Ectodermal cell (in vitro differentiated cells): ENCODE measurements around the gene GDF3. TPM values are rescaled to one million over a fixed set of nuclear protein-coding genes. Genes with fewer than 3 reads are reported as not detected.
"Not testable (repeated sequence)": the region's sequence is repeated elsewhere in the genome, so short reads cannot be mapped to it uniquely, and the experiment has no call there.

Experiments
- H3K27ac ChIP-seq: 2 replicates; pipeline ENCODE4 v1.7.0; 2013; ENCODE audit warnings: mild to moderate bottlenecking, low read depth, low read length; ENCODE audit not compliant: insufficient read depth, poor library complexity, severe bottlenecking
- H3K27me3 ChIP-seq: 2 replicates; pipeline ENCODE4 v1.7.0; 2013; ENCODE audit warnings: mild to moderate bottlenecking, low read length; ENCODE audit not compliant: insufficient read depth, control insufficient read depth, poor library complexity, severe bottlenecking
- H3K36me3 ChIP-seq: one replicate; pipeline ENCODE4 v1.7.0; 2013; ENCODE audit warnings: low read length; ENCODE audit not compliant: control insufficient read depth, insufficient read depth
- H3K4me1 ChIP-seq: one replicate; pipeline ENCODE4 v1.7.0; 2013; ENCODE audit warnings: low read length; ENCODE audit not compliant: control insufficient read depth, insufficient read depth
- H3K4me3 ChIP-seq: 2 replicates; pipeline ENCODE4 v1.7.0; 2013; ENCODE audit warnings: low read depth, low read length, control low read depth; ENCODE audit not compliant: insufficient read depth
- H3K9me3 ChIP-seq: 2 replicates; pipeline ENCODE4 v1.7.0; 2013; ENCODE audit warnings: mild to moderate bottlenecking, low read length, moderate library complexity; ENCODE audit not compliant: control insufficient read depth
- WGBS, 2 experiments: methylation state at CpG; one replicate each; pipeline ENCODE4 v1.1.7; 2013; ENCODE audit warnings: missing lambda C conversion rate in 2 of 2; 5-methylcytosine and 5-hydroxymethylcytosine counted together
- polyA plus RNA-seq, 4 experiments: library from polyadenylated mRNA; stranded (reverse); fragments of 50-300 nt; gene quantifications; one replicate each; pipeline ENCODE4 v1.2.3, GENCODE V29; 2013

The GDF3 gene
- not detected for polyA plus RNA-seq (2013, experiment 1 of 4)
- polyA plus RNA-seq (2013, experiment 2 of 4), result not detected
- not detected for polyA plus RNA-seq (2013, experiment 3 of 4)
- not detected for polyA plus RNA-seq (2013, experiment 4 of 4)

GRCh38 chr12:7695566-7696197 lies at the start of gene GDF3:
Gene GDF3 (minus strand): TSS chr12:7695775. CDS start chr12:7695728, 47 bp downstream.
- Histone ChIP-seq H3K27ac (no peak within 1 kb of the TSS), H3K36me3 (no peaks in the 10 kb centered on the region), H3K4me1 (no peaks in the 10 kb centered on the region), H3K9me3 (no peaks in the 10 kb centered on the region), H3K4me3 (no peak within 1 kb of the TSS), H3K27me3 (no peaks in the 10 kb centered on the region)
- WGBS, 2 experiments, result 86 to 90% methylated on average over 6 to 7 of the region's 7 CpGs

DNA sequence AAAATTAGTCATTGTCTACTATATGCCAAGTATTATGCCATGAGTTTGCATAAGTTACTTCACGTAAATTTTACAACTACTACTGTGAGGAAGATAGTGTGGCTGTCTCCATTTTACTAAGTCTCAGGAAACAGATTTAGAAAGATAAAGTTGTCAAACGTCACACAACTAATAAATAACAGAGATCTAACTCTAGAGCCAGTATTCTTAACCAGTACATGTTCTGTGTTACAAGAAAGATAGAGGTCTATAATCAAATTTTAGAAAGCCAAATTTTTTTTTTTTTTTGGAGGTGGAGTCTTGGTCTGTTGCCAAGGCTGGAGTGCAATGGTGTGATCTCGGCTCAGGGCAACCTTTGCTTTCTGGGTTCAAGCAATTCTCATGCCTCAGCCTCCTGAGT lies 37.4 kb upstream of the GDF3 start:
- Histone ChIP-seq H3K27me3 (no peaks in the 10 kb centered on the region), H3K9me3 (no peaks in the 10 kb centered on the region), H3K4me3 (no peak overlapping the region), H3K27ac (no peak overlapping the region), H3K36me3 (no peaks in the 10 kb centered on the region), H3K4me1 (no peaks in the 10 kb centered on the region)
- WGBS, 2 experiments, result 68 to 100% methylated on average over 1 to 3 of the region's 3 CpGs

- no peak overlapping the region for H3K27ac ChIP-seq
- H3K27me3 ChIP-seq, result no peaks in the 10 kb centered on the region
- no peaks in the 10 kb centered on the region for H3K9me3 ChIP-seq
- H3K4me3 ChIP-seq, result no peak overlapping the region
- 60 to 71% methylated on average over 5 of the region's 5 CpGs for WGBS, 2 experiments
- no peaks in the 10 kb centered on the region for H3K36me3 ChIP-seq
- no peaks in the 10 kb centered on the region for H3K4me1 ChIP-seq
These were observed 35.9 kb upstream of the GDF3 start for GRCh38 chr12:7731486-7731885.

DNA sequence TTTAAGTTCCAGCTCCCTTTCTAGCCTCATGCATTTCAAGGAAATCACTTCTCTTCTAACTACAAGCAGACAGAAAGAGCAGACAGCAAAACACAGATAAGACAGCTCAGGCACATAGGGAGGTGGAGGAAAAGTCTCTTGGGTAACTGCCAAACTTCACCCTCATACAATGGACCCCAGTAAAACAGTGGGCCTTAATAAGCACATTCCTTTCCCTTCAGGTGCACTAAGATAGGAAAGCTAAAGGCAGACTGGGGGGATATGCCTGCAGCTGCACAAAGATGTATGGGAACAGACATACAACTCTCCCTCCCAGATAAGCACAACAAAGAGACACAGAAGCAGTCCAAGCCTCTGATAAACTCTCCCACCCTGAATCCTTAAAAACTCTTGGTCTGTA lies 35.4 kb upstream of the GDF3 start:
- not testable (repeated sequence) for H3K27me3 ChIP-seq, H3K36me3 ChIP-seq, H3K4me1 ChIP-seq, H3K9me3 ChIP-seq, H3K27ac ChIP-seq, H3K4me3 ChIP-seq

GRCh38 chr12:7729746-7730145 lies 34.2 kb upstream of the GDF3 start:
- 91% methylated on average over 4 of the region's 4 CpGs for WGBS, 2 experiments
- Histone ChIP-seq H3K27me3 (no peaks in the 10 kb centered on the region), H3K36me3 (no peaks in the 10 kb centered on the region), H3K9me3 (no peaks in the 10 kb centered on the region), H3K4me1 (no peaks in the 10 kb centered on the region), H3K4me3 (no peak overlapping the region), H3K27ac (no peak overlapping the region)

DNA sequence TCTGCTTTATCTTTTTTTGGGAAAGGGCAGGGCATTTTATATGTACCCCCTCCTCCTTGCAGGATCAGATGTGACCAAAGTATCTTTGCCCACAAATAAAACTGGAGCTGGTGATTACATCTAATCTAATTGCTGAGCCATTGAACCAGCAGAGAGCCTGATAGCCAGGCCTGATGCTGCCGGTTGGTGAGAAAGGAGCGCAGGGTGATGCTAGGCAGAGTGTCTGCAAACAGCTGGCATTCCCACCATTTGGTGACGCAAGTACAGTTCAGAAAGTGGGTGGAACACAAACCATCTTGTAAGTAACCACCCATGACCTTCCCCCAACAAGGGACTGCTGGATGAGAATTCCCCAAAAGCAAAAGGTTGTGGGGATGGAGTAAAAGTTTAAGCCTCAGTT lies 28.4 kb upstream of the GDF3 start:
- no peaks in the 10 kb centered on the region for H3K9me3 ChIP-seq
- no peaks in the 10 kb centered on the region for H3K36me3 ChIP-seq
- no peaks in the 10 kb centered on the region for H3K27me3 ChIP-seq
- WGBS, 2 experiments, result 85 to 95% methylated on average over 3 of the region's 3 CpGs
- no peak overlapping the region for H3K4me3 ChIP-seq
- no peak overlapping the region for H3K27ac ChIP-seq
- H3K4me1 ChIP-seq, result no peaks in the 10 kb centered on the region

DNA sequence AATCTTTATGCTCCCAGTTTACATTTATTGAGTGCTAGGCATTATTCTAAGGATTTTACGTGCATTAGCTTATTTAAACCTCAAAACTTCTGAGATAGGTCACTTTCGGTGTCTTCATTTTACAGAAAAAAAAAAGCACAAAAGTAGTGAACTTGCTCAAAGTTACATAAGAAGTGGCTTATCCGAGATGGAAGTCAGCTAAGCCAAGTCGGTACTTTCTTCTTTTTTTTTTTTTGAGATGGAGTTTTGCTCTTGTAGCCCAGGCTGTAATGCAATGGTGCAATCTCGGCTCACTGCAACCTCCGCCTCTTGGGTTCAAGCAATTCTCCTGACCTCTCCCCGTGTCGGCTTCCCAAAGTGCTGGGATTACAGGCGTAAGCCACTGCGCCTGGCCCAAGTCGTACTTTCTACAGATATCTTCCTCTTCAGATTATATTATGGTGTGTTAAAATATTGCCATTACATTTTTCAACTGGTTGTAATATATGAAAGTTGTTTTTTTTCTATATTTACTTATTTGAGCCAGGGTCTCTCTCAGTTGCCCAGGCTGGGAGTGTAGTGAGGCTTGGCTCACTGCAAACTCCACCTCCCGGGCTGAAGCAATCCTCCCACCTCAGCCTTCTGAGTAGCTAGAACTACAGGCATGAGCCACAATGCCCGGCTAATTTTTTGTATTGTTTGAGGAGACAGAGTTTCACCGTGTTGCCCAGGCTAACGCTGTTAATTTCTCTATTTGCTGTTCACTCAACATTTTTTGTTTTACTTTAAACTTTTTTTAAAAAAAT lies 24.6 kb upstream of the GDF3 start:
- H3K9me3 ChIP-seq, result no peaks in the 10 kb centered on the region
- no peak overlapping the region for H3K27ac ChIP-seq
- H3K27me3 ChIP-seq, result no peaks in the 10 kb centered on the region
- no peaks in the 10 kb centered on the region for H3K36me3 ChIP-seq
- WGBS, 2 experiments, result 76 to 77% methylated on average over 14 of the region's 15 CpGs
- H3K4me3 ChIP-seq, result no peak overlapping the region
- H3K4me1 ChIP-seq, result no peaks in the 10 kb centered on the region

DNA sequence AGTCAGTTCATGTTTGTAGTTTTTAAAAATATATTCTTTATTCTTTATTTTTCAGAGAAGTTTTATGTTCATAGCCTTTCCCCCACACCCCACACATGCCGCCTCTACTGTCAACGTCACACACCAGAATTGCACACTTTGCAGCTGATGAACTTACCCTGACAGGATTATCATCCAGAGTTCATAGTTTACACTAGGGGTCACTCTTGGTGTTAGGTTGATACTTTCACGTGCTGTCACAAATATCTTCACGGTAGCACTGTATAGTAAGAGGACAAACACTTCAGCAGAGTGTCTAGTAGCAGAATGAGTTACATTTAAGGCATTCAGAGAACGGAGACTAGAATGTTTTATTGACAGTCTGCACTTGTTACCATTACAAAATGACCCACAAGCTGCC lies 20.8 kb upstream of the GDF3 start:
- Histone ChIP-seq H3K4me1 (no peaks in the 10 kb centered on the region), H3K4me3 (no peak overlapping the region), H3K27me3 (no peaks in the 10 kb centered on the region), H3K27ac (no peak overlapping the region), H3K9me3 (no peaks in the 10 kb centered on the region), H3K36me3 (no peaks in the 10 kb centered on the region)
- WGBS, 2 experiments, result 32 to 44% methylated on average over 5 of the region's 5 CpGs

- no peak overlapping the region for H3K4me3 ChIP-seq
- H3K9me3 ChIP-seq, result no peaks in the 10 kb centered on the region
- 90 to 91% methylated on average over 28 of the region's 28 CpGs for WGBS, 2 experiments
- H3K36me3 ChIP-seq, result no peaks in the 10 kb centered on the region
- H3K27me3 ChIP-seq, result no peaks in the 10 kb centered on the region
- H3K27ac ChIP-seq, result no peak overlapping the region
- H3K4me1 ChIP-seq, result no peaks in the 10 kb centered on the region
These were observed 17.4 kb upstream of the GDF3 start for GRCh38 chr12:7712841-7713442.

DNA sequence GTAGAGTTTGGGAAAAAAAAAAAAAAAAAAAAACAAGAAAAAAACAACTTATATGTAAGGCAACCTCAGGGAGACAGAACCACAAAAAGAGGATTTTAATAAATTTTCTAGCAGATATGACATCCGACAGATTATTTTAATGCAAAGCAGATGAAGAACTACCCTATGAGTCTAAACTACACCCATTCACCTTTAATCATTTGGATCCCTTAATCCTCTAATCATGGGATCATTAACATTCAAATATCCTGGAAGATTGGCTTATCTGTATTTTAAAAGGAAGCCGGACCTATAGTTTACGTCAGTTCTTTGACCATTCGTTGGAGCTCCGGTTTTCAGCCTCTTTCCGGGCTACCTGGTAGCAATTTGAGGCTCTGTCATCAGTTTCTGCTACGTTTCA lies 15.6 kb upstream of the GDF3 start, which contains the start of gene DPPA3:
Gene DPPA3 (plus strand): TSS at position 301 of the 400 bp plus-strand sequence. CDS start 138 bp downstream, outside the sequence.
- WGBS, 2 experiments, result 90 to 91% methylated on average over 7 of the region's 7 CpGs
- peak within 1 kb of the TSS; percentile 26 for H3K27ac ChIP-seq
- no peaks in the 10 kb centered on the region for H3K27me3 ChIP-seq
- H3K4me3 ChIP-seq, result no peak within 1 kb of the TSS
- no peaks in the 10 kb centered on the region for H3K9me3 ChIP-seq
- no peaks in the 10 kb centered on the region for H3K4me1 ChIP-seq
- H3K36me3 ChIP-seq, result no peaks in the 10 kb centered on the region
